Renal cortex interstitium (tissue), 11 donors: Measurements from ENCODE around the gene DNPEP. TPM values are rescaled to one million over a fixed set of nuclear protein-coding genes. Genes with fewer than 3 reads are reported as not detected.
A peak's percentile ranks its signal among the peaks of the same experiment; 100 is the strongest.

ENCODE experiments used
- DNase-seq, 11 donors: peaks; one replicate each; pipeline ENCODE4 v3.0.0-alpha.2; 2013; ENCODE audit warnings: low read depth in 9 of 11, low spot score in 4 of 11; ENCODE audit errors: extremely low read depth in 1 of 11
- polyA plus RNA-seq, 3 donors: library from polyadenylated mRNA; unstranded; fragments of 120-200 nt; gene quantifications; one replicate each; pipeline ENCODE4 v1.2.1, GENCODE V29; 2013; ENCODE audit not compliant: insufficient read length in 3 of 3

The DNPEP gene
- polyA plus RNA-seq, 3 donors = 53.6 to 73.9 (median 65.7) TPM

GRCh38 chr2:219344751-219345430, 42.8 kb downstream of the DNPEP start:
- DNase-seq = peak in 4 of 11 donors; percentile 9 to 29 (median 18)

- no peak for DNase-seq
Observed at GRCh38 chr2:219335373-219335786, 52.3 kb downstream of the DNPEP start.

GRCh38 chr2:219334076-219334475, 53.6 kb downstream of the DNPEP start:
- DNase-seq = no peak

GRCh38 chr2:219332542-219332941, 55.2 kb downstream of the DNPEP start, which contains the start of gene RESP18:
TSS of gene RESP18 (minus strand) at chr2:219332744.
- no peak for DNase-seq

- DNase-seq = peak in 9 of 11 donors; percentile 30 to 69 (median 53)
Observed at GRCh38 chr2:219331560-219332213, 56.0 kb downstream of the DNPEP start.

- no peak for DNase-seq
Observed at GRCh38 chr2:219327719-219328118, 60.0 kb downstream of the DNPEP start.

GRCh38 chr2:219325657-219326315, 61.9 kb downstream of the DNPEP start:
- no peak for DNase-seq

GRCh38 chr2:219325136-219325535, 62.6 kb downstream of the DNPEP start:
- no peak for DNase-seq

- no peak for DNase-seq
Observed at GRCh38 chr2:219323434-219323833, 64.3 kb downstream of the DNPEP start.

Other genes with a start within 250 kb of the DNPEP start
- gene NHEJ1, start 227.1 kb downstream of the DNPEP start, polyA plus RNA-seq = 10 to 100 TPM; 16.7 to 21.4 (median 17.0) TPM
- gene SLC23A3, start 217.9 kb downstream of the DNPEP start, polyA plus RNA-seq = 10 to 100 TPM; 17.6 to 35.0 (median 22.7) TPM
- 10 to 100 TPM; 61.4 to 71.9 (median 68.9) TPM for gene CNPPD1, start 211.0 kb downstream of the DNPEP start, polyA plus RNA-seq
- gene RETREG2, start 209.6 kb downstream of the DNPEP start, polyA plus RNA-seq = 100 to 1,000 TPM; 111 to 116 (median 116) TPM
- gene ZFAND2B, start 181.1 kb downstream of the DNPEP start, polyA plus RNA-seq = 10 to 100 TPM; 36.1 to 50.4 (median 43.0) TPM
- 10 to 100 TPM; 42.1 to 50.2 (median 44.7) TPM for gene ABCB6, start 169.0 kb downstream of the DNPEP start, polyA plus RNA-seq
- 10 to 100 TPM; 43.7 to 48.2 (median 48.0) TPM for gene ATG9A, start 158.3 kb downstream of the DNPEP start, polyA plus RNA-seq
- gene ANKZF1, start 158.1 kb downstream of the DNPEP start, polyA plus RNA-seq = 10 to 100 TPM; 51.6 to 94.0 (median 62.8) TPM
- 10 to 100 TPM; 24.1 to 27.6 (median 24.4) TPM for gene GLB1L, start 142.5 kb downstream of the DNPEP start, polyA plus RNA-seq
- gene STK16, start 142.4 kb downstream of the DNPEP start, polyA plus RNA-seq = 10 to 100 TPM; 37.3 to 38.3 (median 38.1) TPM
- gene TUBA4B, start 134.7 kb downstream of the DNPEP start, polyA plus RNA-seq = 1 to 10 TPM in 1 of 3 donors, under 1 TPM in 2; 0.79 to 1.0 (median 0.93) TPM
- gene TUBA4A, start 134.0 kb downstream of the DNPEP start, polyA plus RNA-seq = 100 to 1,000 TPM in 1 of 3 donors, 10 to 100 TPM in 2; 27.7 to 111 (median 37.9) TPM
- 10 to 100 TPM; 64.9 to 83.6 (median 72.3) TPM for gene DNAJB2, start 108.5 kb downstream of the DNPEP start, polyA plus RNA-seq
- under 1 TPM in 2 of 3 donors, not detected in 1; 0.16 to 0.65 TPM for gene PTPRN, start 78.5 kb downstream of the DNPEP start, polyA plus RNA-seq
- not detected for gene RESP18, start 55.2 kb downstream of the DNPEP start, polyA plus RNA-seq
- gene DES, start 30.5 kb upstream of the DNPEP start, polyA plus RNA-seq = 1 to 10 TPM; 6.1 to 7.0 (median 6.5) TPM
- 10 to 100 TPM in 2 of 3 donors, 1 to 10 TPM in 1; 9.2 to 16.8 (median 12.7) TPM for gene SPEG, start 46.9 kb upstream of the DNPEP start, polyA plus RNA-seq
- 10 to 100 TPM; 33.5 to 36.8 (median 34.1) TPM for gene GMPPA, start 111.0 kb upstream of the DNPEP start, polyA plus RNA-seq
- gene ASIC4, start 126.6 kb upstream of the DNPEP start, polyA plus RNA-seq = under 1 TPM; 0.12 to 0.29 (median 0.26) TPM
- gene CHPF, start 155.9 kb upstream of the DNPEP start, polyA plus RNA-seq = 10 to 100 TPM; 17.6 to 40.6 (median 33.8) TPM
- gene TMEM198, start 156.1 kb upstream of the DNPEP start, polyA plus RNA-seq = 1 to 10 TPM; 2.2 to 3.7 (median 3.6) TPM
- gene OBSL1, start 183.6 kb upstream of the DNPEP start, polyA plus RNA-seq = 100 to 1,000 TPM; 111 to 199 (median 149) TPM
- 1 to 10 TPM in 2 of 3 donors, under 1 TPM in 1; 0.73 to 5.1 (median 1.3) TPM for gene INHA, start 184.4 kb upstream of the DNPEP start, polyA plus RNA-seq
- gene STK11IP, start 209.9 kb upstream of the DNPEP start, polyA plus RNA-seq = 10 to 100 TPM; 24.0 to 33.9 (median 26.7) TPM
- gene SLC4A3, start 239.7 kb upstream of the DNPEP start, polyA plus RNA-seq = 10 to 100 TPM in 2 of 3 donors, 1 to 10 TPM in 1; 6.2 to 13.7 (median 10.8) TPM